RWPE1 (cell line): ENCODE data around the gene CENPF.
"Not testable (repeated sequence)": the region's sequence is repeated elsewhere in the genome, so short reads cannot be mapped to it uniquely, and the experiment has no call there.

Experiments
- CTCF ChIA-PET: fragments of 350-600 bp; sonication (Branson Sonifier 250); formaldehyde crosslinking; extraction: SDS; loops from one replicate; lab custom pipeline; 2021; lab: Yijun Ruan, JAX
- POLR2A ChIA-PET: fragments of 400-600 bp; formaldehyde crosslinking; extraction: SDS; loops from one replicate; lab custom pipeline; 2020; ENCODE audit warnings: antibody characterized with exemption; ENCODE audit not compliant: low non-redundant PET; lab: Yijun Ruan, JAX
- DNase-seq: peaks from one replicate; pipeline ENCODE4 v3.0.0; 2012; ENCODE audit warnings: low spot score
- H3K27ac ChIP-seq: fragments of 450-650 bp; 2 replicates; pipeline ENCODE4 v1.5.1; 2017
- TF ChIP-seq, protein P1 (sequence below): fragments of 450-650 bp; conservative IDR thresholded peaks from 2 replicates; pipeline ENCODE4 v1.5.1; 2017; ENCODE audit warnings: low read depth, mild to moderate bottlenecking

The CENPF gene

DNA sequence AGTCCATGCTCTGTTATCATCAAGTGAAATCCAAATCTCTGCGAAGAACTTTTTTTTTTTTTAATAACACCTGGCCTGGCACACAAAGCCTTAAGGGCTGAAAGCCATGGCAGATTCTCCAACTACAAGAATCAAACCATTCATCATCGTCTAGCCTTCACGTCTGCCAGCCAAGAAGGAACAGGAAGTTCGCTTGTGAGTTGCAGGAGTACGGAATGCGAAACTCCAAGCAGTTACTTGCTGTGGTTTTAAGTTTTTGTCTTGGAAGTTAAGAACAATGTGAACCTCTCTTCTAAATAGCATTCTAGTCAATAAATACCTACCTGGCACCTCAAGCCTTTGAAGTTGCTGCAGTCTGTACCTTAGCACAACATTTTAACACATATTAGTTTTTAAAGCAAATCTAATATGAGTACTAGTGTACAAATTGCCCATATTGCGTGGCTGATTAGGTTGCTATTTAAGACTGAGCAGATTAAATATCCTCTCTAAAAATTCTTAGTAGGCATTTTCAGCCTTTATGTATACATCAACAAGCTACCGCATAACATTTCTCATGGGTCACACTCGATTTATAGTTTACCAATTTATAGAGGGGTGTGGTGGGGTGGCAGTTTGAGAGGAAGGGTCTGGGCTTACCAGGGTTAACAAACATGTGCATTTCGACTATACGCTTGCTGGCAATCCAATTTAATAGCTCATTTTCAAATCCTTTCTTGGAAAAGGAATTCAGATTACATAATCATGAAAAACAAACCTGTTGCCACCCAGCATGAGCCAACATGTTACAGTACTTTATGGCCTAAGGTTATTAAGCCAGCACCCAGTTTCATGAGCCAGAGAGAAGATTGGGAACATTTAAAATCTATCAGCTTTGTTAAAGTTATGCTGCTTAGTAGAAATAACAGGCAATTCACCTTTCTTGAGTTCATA lies 29.3 kb upstream of the CENPF start:
- POLR2A ChIA-PET = interaction anchor here (0.8 to 0.9 kb wide), 2 partner anchors 22 to 23 kb away, joined by 3 to 4 read pairs; partner anchors contain the start of gene PTPN14
- DNase-seq = peak; percentile 69
- TF ChIP-seq, protein P1, sequence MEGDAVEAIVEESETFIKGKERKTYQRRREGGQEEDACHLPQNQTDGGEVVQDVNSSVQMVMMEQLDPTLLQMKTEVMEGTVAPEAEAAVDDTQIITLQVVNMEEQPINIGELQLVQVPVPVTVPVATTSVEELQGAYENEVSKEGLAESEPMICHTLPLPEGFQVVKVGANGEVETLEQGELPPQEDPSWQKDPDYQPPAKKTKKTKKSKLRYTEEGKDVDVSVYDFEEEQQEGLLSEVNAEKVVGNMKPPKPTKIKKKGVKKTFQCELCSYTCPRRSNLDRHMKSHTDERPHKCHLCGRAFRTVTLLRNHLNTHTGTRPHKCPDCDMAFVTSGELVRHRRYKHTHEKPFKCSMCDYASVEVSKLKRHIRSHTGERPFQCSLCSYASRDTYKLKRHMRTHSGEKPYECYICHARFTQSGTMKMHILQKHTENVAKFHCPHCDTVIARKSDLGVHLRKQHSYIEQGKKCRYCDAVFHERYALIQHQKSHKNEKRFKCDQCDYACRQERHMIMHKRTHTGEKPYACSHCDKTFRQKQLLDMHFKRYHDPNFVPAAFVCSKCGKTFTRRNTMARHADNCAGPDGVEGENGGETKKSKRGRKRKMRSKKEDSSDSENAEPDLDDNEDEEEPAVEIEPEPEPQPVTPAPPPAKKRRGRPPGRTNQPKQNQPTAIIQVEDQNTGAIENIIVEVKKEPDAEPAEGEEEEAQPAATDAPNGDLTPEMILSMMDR = no peak
- peak overlapping the region; percentile 90 for H3K27ac ChIP-seq
- CTCF ChIA-PET = interaction anchor here (1.0 to 1.6 kb wide), 3 partner anchors 11 to 121 kb away, joined by 4 to 5 read pairs (median 5); no protein-coding TSS in a partner anchor

GRCh38 chr1:214574598-214575411 lies 28.2 kb upstream of the CENPF start:
- peak overlapping the region; percentile 92 for H3K27ac ChIP-seq
- POLR2A ChIA-PET = interaction anchor here (0.8 to 0.9 kb wide), 2 partner anchors 23 to 24 kb away, joined by 3 to 4 read pairs; partner anchors contain the start of gene PTPN14
- DNase-seq = peak; percentile 69
- CTCF ChIA-PET = interaction anchor here (1.3 to 1.6 kb wide), 2 partner anchors 10 to 122 kb away, joined by 4 to 5 read pairs; no protein-coding TSS in a partner anchor
- TF ChIP-seq, protein P1 = no peak

DNA sequence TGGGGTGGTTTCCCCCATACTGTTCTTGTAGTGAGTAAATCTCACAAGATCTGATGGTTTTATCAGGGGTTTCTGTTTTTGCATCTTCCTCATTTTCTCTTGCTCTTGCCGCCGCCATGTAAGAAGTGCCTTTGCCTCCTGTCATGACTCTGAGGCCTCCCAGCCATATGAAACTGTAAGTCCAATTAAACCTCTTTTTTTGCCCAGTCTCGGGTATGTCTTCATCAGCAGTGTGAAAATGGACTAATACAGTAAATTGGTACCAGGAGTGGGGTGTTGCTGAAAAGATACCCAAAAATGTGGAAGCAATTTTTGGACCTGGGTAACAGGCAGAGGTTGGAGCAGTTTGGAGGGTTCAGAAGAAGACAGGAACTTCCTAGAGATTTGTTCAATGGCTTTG lies 26.9 kb upstream of the CENPF start:
- CTCF ChIA-PET, DNase-seq, POLR2A ChIA-PET, H3K27ac ChIP-seq: not testable (repeated sequence)

DNA sequence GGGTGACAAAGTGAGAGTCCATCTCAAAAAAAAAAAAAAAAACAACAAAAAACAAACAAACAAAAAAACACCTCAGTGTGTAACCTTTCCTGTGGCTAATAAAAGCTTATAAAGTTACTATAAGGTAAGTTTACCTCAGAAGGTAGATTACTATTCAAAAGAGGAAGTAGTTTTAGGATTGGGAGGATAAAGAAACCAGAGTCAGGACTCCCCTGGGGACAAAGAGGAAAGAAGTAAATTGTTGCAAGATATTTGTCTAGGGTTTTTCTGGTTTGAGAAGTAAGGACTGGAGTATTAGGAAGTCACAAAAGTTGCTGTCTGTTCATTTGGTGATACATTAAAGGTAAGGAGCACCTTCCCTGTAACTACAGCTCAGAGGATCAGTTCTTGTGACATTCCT lies 23.8 kb upstream of the CENPF start:
- H3K27ac ChIP-seq = no peak overlapping the region
- DNase-seq = no peak
- ChIA-PET CTCF (interaction anchor here (0.6 to 0.7 kb wide), 2 partner anchors 210 to 1094 kb away, joined by 3 to 7 read pairs; no protein-coding TSS in a partner anchor), POLR2A (no interaction called here)
- TF ChIP-seq, protein P1 = no peak

GRCh38 chr1:214581785-214582184 lies 21.2 kb upstream of the CENPF start:
- peak; percentile 81 for DNase-seq
- TF ChIP-seq, protein P1 = no peak
- H3K27ac ChIP-seq = peak overlapping the region; percentile 90
- ChIA-PET POLR2A (no interaction called here), CTCF (interaction anchor here (0.6 to 4.5 kb wide), 3 partner anchors 17 to 270 kb away, joined by 3 to 31 read pairs (median 5); no protein-coding TSS in a partner anchor)

GRCh38 chr1:214582289-214582891 lies 20.6 kb upstream of the CENPF start:
- CTCF ChIA-PET = interaction anchor here (0.6 to 4.5 kb wide), 2 partner anchors 18 to 249 kb away, joined by 5 to 31 read pairs; no protein-coding TSS in a partner anchor

More at GRCh38 chr1:214582289-214582891, 20.6 kb upstream of the CENPF start:
- DNase-seq = no peak
- H3K27ac ChIP-seq = peak overlapping the region; percentile 90
- POLR2A ChIA-PET = no interaction called here
- TF ChIP-seq, protein P1 = no peak
